HEK293T (cell line): ENCODE results near the gene WAPL.

Experiments
- ARNT ChIP-seq: fragments of 450-650 bp; IDR thresholded peaks from 2 replicates; pipeline ENCODE4 v1.6.1; 2017; ENCODE audit warnings: mild to moderate bottlenecking
- BHLHE40 ChIP-seq: fragments of 450-650 bp; IDR thresholded peaks from 2 replicates; pipeline ENCODE4 v1.6.1; 2016; ENCODE audit warnings: mild to moderate bottlenecking, moderate library complexity, borderline replicate concordance
- FOXM1 ChIP-seq: fragments of 450-650 bp; IDR thresholded peaks from 2 replicates; pipeline ENCODE4 v1.6.1; 2017; ENCODE audit warnings: mild to moderate bottlenecking, borderline replicate concordance
- L3MBTL2 ChIP-seq: fragments of 450-650 bp; conservative IDR thresholded peaks from 2 replicates; pipeline ENCODE4 v1.6.1; 2016; ENCODE audit warnings: mild to moderate bottlenecking
- NFRKB ChIP-seq: fragments of 450-650 bp; IDR thresholded peaks from 2 replicates; pipeline ENCODE4 v1.6.1; 2016; ENCODE audit warnings: mild to moderate bottlenecking, moderate library complexity
- SP1 ChIP-seq: fragments of 450-650 bp; IDR thresholded peaks from 2 replicates; pipeline ENCODE4 v1.6.1; 2017
- SUZ12 ChIP-seq: fragments of 450-650 bp; IDR thresholded peaks from 2 replicates; pipeline ENCODE4 v1.6.1; 2016; ENCODE audit warnings: mild to moderate bottlenecking
- TARDBP ChIP-seq: fragments of 450-650 bp; IDR thresholded peaks from 2 replicates; pipeline ENCODE4 v1.6.1; 2016
- ZNF384 ChIP-seq: fragments of 450-650 bp; IDR thresholded peaks from 2 replicates; pipeline ENCODE4 v1.6.1; 2016
- TF ChIP-seq, protein P1 (sequence below): fragments of 450-650 bp; IDR thresholded peaks from 2 replicates; pipeline ENCODE4 v1.6.1; 2016

DNA sequence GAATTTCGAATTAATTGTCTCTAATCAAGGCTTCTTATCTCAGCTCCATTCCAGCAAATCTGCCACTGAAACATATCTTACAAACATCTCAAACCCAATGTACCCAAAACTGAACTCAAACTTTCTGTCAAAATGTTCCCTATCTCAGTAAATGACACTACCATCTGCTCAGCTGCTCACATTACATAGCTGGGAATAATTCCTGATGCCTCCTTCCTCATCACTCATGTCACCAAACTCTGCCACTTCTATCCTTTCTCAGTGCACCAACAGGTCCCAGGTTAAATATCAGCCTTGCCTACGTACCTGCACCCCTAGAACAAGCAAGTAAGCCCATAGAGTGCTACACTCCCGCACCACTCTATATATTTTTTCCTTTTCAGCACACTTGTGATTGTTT, 12.4 kb downstream of the WAPL start:
- TF ChIP-seq ZNF384 (no peak), BHLHE40 (no peak), ARNT (no peak), L3MBTL2 (no peak), SP1 (no peak), NFRKB (no peak), TARDBP (no peak), FOXM1 (no peak), SUZ12 (no peak)
- TF ChIP-seq, protein P1, sequence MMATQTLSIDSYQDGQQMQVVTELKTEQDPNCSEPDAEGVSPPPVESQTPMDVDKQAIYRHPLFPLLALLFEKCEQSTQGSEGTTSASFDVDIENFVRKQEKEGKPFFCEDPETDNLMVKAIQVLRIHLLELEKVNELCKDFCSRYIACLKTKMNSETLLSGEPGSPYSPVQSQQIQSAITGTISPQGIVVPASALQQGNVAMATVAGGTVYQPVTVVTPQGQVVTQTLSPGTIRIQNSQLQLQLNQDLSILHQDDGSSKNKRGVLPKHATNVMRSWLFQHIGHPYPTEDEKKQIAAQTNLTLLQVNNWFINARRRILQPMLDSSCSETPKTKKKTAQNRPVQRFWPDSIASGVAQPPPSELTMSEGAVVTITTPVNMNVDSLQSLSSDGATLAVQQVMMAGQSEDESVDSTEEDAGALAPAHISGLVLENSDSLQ = no peak
